ENCODE data around the gene CAVIN3. TPM values are rescaled to one million over a fixed set of nuclear protein-coding genes. Genes with fewer than 3 reads are reported as not detected.

The CAVIN3 gene
- total and polyA plus RNA-seq, 2 donors (not counting 1 experiment from before 2014, with no cell fraction given) = not detected

- peaks cover 0 to 12% (median 6%) of the 10 kb centered on the region in 4 experiments for H3K27me3 ChIP-seq (replicated peaks in 1 of 4; ENCODE audit: control extremely low read depth in 1 of 4, control insufficient read depth in 3 of 4, insufficient read depth in 4 of 4, low read length in 3 of 4)
- Mint-ChIP-seq H3K27me3 (peaks cover 48% of the 10 kb centered on the region), H3K4me1 (no peaks in the 10 kb centered on the region), H3K27ac (no peak overlapping the region), H3K9me3 (ENCODE audit: insufficient read depth) (no peaks in the 10 kb centered on the region), H3K4me3 (no peak overlapping the region)
- no peak for DNase-seq
- intact Hi-C loops (cut with micrococcal nuclease) = no loop called here
- ChIA-PET CTCF (interaction anchor here (0.7 kb wide), 1 partner anchor 13 kb away, joined by 3 read pairs; no protein-coding TSS in a partner anchor), POLR2A (no interaction called here)
- no peak overlapping the region for H3K27ac ChIP-seq (ENCODE audit: low read length in 2 of 2)
- no peak for TF ChIP-seq CTCF (IDR thresholded peaks at IDR 0.05)
- no peak for TF ChIP-seq EZH2 (IDR thresholded peaks at IDR 0.05; ENCODE audit: borderline replicate concordance, insufficient read depth, low read depth, low read length, poor library complexity, severe bottlenecking)
- H3K9me3 ChIP-seq (ENCODE audit: control extremely low read depth in 1 of 3, control insufficient read depth in 2 of 3, insufficient read depth in 1 of 3, low read length in 2 of 3) = peaks cover 0 to 1% (median 0%) of the 10 kb centered on the region in 3 donors
- no peaks in the 10 kb centered on the region for H4K20me1 ChIP-seq (ENCODE audit: control insufficient read depth, insufficient read depth, low read length, poor library complexity, severe bottlenecking)
- H3K4me3 ChIP-seq (ENCODE audit: control extremely low read depth in 1 of 5, extremely low read depth in 1 of 5, insufficient read depth in 1 of 5, low read depth in 2 of 5, low read length in 4 of 5) = no peak overlapping the region
- no peaks in the 10 kb centered on the region for H3K4me1 ChIP-seq (ENCODE audit: control insufficient read depth in 2 of 2, insufficient read depth in 2 of 2, low read length in 2 of 2)
- H3K36me3 ChIP-seq (replicated peaks in 1 of 2; ENCODE audit: control extremely low read depth in 1 of 2, control insufficient read depth in 1 of 2, extremely low read depth in 1 of 2, insufficient read depth in 2 of 2, low read length in 1 of 2) = no peaks in the 10 kb centered on the region
- ATAC-seq (ENCODE audit: low read depth) = no peak
- H3K79me2 ChIP-seq (ENCODE audit: control insufficient read depth, insufficient read depth, low read length) = no peaks in the 10 kb centered on the region
- no peak overlapping the region for H2AFZ ChIP-seq (ENCODE audit: insufficient read depth, low read depth, low read length, poor library complexity, severe bottlenecking)
- H3K4me2 ChIP-seq (replicated peaks; ENCODE audit: low read depth, low read length, poor library complexity, severe bottlenecking) = no peak overlapping the region
- H3K9ac ChIP-seq (ENCODE audit: low read length) = no peak overlapping the region
- WGBS (ENCODE audit: insufficient coverage) = 100% methylated on average over 1 of the region's 3 CpGs
Observed at GRCh38 chr11:6312106-6312505, 8.2 kb downstream of the CAVIN3 start.

GRCh38 chr11:6307876-6308275 lies 12.4 kb downstream of the CAVIN3 start:
- intact Hi-C loops (cut with micrococcal nuclease) = no loop called here
- TF ChIP-seq EZH2 (IDR thresholded peaks at IDR 0.05; ENCODE audit: borderline replicate concordance, insufficient read depth, low read depth, low read length, poor library complexity, severe bottlenecking) (no peak), CTCF (IDR thresholded peaks at IDR 0.05) (no peak)
- Histone ChIP-seq H3K4me2 (replicated peaks; ENCODE audit: low read depth, low read length, poor library complexity, severe bottlenecking) (no peak overlapping the region), H3K9ac (ENCODE audit: low read length) (no peak overlapping the region), H3K27ac (ENCODE audit: low read length in 2 of 2) (no peak overlapping the region), H3K4me3 (ENCODE audit: control extremely low read depth in 1 of 5, extremely low read depth in 1 of 5, insufficient read depth in 1 of 5, low read depth in 2 of 5, low read length in 4 of 5) (no peak overlapping the region), H3K4me1 (ENCODE audit: control insufficient read depth in 2 of 2, insufficient read depth in 2 of 2, low read length in 2 of 2) (no peaks in the 10 kb centered on the region), H3K36me3 (replicated peaks in 1 of 2; ENCODE audit: control extremely low read depth in 1 of 2, control insufficient read depth in 1 of 2, extremely low read depth in 1 of 2, insufficient read depth in 2 of 2, low read length in 1 of 2) (no peaks in the 10 kb centered on the region), H3K79me2 (ENCODE audit: control insufficient read depth, insufficient read depth, low read length) (no peaks in the 10 kb centered on the region), H2AFZ (ENCODE audit: insufficient read depth, low read depth, low read length, poor library complexity, severe bottlenecking) (no peak overlapping the region), H3K27me3 (replicated peaks in 1 of 4; ENCODE audit: control extremely low read depth in 1 of 4, control insufficient read depth in 3 of 4, insufficient read depth in 4 of 4, low read length in 3 of 4) (peaks cover 0 to 7% (median 2%) of the 10 kb centered on the region in 4 experiments), H4K20me1 (ENCODE audit: control insufficient read depth, insufficient read depth, low read length, poor library complexity, severe bottlenecking) (no peaks in the 10 kb centered on the region), H3K9me3 (ENCODE audit: control extremely low read depth in 1 of 3, control insufficient read depth in 2 of 3, insufficient read depth in 1 of 3, low read length in 2 of 3) (no peaks in the 10 kb centered on the region)
- DNase-seq = no peak
- H3K9me3 Mint-ChIP-seq (ENCODE audit: insufficient read depth) = no peaks in the 10 kb centered on the region
- ATAC-seq (ENCODE audit: low read depth) = no peak
- no peak overlapping the region for H3K4me3 Mint-ChIP-seq
- no peak overlapping the region for H3K27ac Mint-ChIP-seq
- WGBS (ENCODE audit: insufficient coverage) = 96% methylated on average over 3 of the region's 8 CpGs
- CTCF ChIA-PET = no interaction called here
- no peaks in the 10 kb centered on the region for H3K4me1 Mint-ChIP-seq
- POLR2A ChIA-PET = no interaction called here
- H3K27me3 Mint-ChIP-seq = peaks cover 39% of the 10 kb centered on the region
